ENCODE measurements around the gene AKAP6. TPM values are rescaled to one million over a fixed set of nuclear protein-coding genes. Genes with fewer than 3 reads are reported as not detected.
A peak's percentile ranks its signal among the peaks of the same experiment; 100 is the strongest.

The AKAP6 gene, protein sequence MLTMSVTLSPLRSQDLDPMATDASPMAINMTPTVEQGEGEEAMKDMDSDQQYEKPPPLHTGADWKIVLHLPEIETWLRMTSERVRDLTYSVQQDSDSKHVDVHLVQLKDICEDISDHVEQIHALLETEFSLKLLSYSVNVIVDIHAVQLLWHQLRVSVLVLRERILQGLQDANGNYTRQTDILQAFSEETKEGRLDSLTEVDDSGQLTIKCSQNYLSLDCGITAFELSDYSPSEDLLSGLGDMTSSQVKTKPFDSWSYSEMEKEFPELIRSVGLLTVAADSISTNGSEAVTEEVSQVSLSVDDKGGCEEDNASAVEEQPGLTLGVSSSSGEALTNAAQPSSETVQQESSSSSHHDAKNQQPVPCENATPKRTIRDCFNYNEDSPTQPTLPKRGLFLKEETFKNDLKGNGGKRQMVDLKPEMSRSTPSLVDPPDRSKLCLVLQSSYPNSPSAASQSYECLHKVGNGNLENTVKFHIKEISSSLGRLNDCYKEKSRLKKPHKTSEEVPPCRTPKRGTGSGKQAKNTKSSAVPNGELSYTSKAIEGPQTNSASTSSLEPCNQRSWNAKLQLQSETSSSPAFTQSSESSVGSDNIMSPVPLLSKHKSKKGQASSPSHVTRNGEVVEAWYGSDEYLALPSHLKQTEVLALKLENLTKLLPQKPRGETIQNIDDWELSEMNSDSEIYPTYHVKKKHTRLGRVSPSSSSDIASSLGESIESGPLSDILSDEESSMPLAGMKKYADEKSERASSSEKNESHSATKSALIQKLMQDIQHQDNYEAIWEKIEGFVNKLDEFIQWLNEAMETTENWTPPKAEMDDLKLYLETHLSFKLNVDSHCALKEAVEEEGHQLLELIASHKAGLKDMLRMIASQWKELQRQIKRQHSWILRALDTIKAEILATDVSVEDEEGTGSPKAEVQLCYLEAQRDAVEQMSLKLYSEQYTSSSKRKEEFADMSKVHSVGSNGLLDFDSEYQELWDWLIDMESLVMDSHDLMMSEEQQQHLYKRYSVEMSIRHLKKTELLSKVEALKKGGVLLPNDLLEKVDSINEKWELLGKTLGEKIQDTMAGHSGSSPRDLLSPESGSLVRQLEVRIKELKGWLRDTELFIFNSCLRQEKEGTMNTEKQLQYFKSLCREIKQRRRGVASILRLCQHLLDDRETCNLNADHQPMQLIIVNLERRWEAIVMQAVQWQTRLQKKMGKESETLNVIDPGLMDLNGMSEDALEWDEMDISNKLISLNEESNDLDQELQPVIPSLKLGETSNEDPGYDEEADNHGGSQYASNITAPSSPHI (N-terminal part only)
- total RNA-seq (100 to 1,000 TPM in 3 of 4 donors, 10 to 100 TPM in 1; 83.7 to 138 (median 119) TPM), polyA plus RNA-seq (15.8 TPM)
- long read RNA-seq, donor 1, partial matches to known transcripts, result 12 of 29 reads
- long read RNA-seq, donor 1, other reads (novel, unspliced or antisense), result 16 of 29 reads
- long read RNA-seq, donor 2, partial matches to known transcripts, result 10 of 23 reads
- long read RNA-seq, donor 2, other reads (novel, unspliced or antisense), result 13 of 23 reads
- long read RNA-seq, donor 3, transcript AKAP6-210 (3 exons, 876 nt), result major isoform, 5 of 94 reads
- long read RNA-seq, donor 3, partial matches to known transcripts, result 48 of 94 reads
- long read RNA-seq, donor 3, other reads (novel, unspliced or antisense), result 41 of 94 reads
- long read RNA-seq, donor 4, partial matches to known transcripts, result 16 of 29 reads
- long read RNA-seq, donor 4, other reads (novel, unspliced or antisense), result 13 of 29 reads

DNA sequence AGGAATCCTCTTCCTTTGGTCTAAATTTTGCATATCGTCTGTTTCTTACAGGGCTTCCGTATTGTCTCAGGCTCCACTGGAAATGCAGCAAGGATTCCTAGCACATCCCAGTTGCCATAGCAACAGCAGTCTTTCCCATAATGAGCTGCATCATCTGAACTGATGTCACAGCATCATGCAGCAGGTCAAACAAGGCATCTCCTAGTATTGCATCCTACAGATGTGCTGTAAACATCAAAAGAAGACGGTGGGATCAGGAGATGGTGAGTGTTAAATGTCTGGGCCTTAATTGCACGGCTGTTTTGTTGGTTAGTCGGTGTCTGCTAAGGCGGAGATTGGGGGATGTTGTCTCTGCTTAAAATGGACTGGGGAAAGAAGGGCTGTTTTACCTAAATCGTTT lies at the start of gene AKAP6:
Gene AKAP6 (plus strand): TSS at position 153 of the 400 bp plus-strand sequence. CDS start 104,196 bp downstream, outside the sequence.
- H3K4me1 ChIP-seq (ENCODE audit: control insufficient read depth, insufficient read depth, low read length), result peaks cover 2% of the 10 kb centered on the region
- 67% methylated on average over 7 of the region's 7 CpGs for WGBS
- intact Hi-C loops (cut with DNase I), result no loop called here
- no peak for ATAC-seq
- H3K9me3 ChIP-seq (ENCODE audit: control insufficient read depth, low read length), result no peaks in the 10 kb centered on the region
- DNase-seq, result no peak
- no peaks in the 10 kb centered on the region for H3K27me3 ChIP-seq (ENCODE audit: control insufficient read depth, insufficient read depth)
- H3K27ac ChIP-seq (ENCODE audit: low read length), result no peak within 1 kb of the TSS
- H3K4me3 ChIP-seq (ENCODE audit: low read length), result no peak within 1 kb of the TSS

DNA sequence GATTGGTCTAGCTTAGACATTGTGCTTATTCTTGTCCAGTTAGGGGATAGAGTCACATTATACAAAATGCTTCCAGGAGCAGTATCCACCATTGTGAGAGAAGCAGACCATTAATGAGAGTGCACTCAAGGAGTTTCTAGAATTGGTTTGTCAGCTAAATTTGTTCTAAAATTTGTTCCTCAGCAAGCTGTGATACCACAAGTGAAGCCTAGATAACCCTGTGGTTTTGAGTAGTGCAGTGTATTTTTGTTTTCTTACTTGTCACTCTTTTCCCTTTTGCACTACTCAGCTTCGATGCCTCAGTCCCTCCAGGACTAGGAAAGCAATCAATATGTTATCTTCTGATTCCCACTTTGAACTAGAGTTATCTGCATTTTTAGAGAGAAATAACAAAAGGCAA lies 42.5 kb upstream of the AKAP6 start:
- Histone ChIP-seq H3K4me1 (ENCODE audit: control insufficient read depth, insufficient read depth, low read length) (no peaks in the 10 kb centered on the region), H3K27me3 (ENCODE audit: control insufficient read depth, insufficient read depth) (no peaks in the 10 kb centered on the region), H3K27ac (ENCODE audit: low read length) (no peak overlapping the region), H3K4me3 (ENCODE audit: low read length) (no peak overlapping the region), H3K9me3 (ENCODE audit: control insufficient read depth, low read length) (no peaks in the 10 kb centered on the region)
- DNase-seq (no peak), ATAC-seq (no peak)
- 50% methylated on average over 1 of the region's 1 CpG for WGBS
- intact Hi-C loops (cut with DNase I), result no loop called here

DNA sequence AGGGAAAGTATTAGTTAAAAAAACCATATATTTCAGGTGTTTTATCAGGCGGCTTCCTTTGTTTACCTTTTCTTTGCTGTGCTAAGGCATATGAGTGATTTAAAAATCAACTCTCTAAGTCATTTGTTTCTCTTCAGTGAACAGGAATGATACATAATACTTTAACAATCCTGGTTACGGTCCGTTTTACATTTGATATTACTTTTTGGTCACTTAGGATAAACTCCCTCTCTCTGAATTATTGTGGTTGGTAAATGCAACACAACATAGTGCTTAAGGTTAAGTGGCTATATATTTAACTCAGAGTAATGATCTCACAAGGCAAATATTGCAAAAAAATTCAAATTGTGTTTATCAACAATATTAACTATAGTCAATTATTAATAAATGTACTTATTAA lies 32.7 kb upstream of the AKAP6 start:
- DNase-seq (no peak), ATAC-seq (no peak)
- no peaks in the 10 kb centered on the region for H3K9me3 ChIP-seq (ENCODE audit: control insufficient read depth, low read length)
- WGBS, result 94% methylated on average over 3 of the region's 3 CpGs
- no peaks in the 10 kb centered on the region for H3K27me3 ChIP-seq (ENCODE audit: control insufficient read depth, insufficient read depth)
- H3K27ac ChIP-seq (ENCODE audit: low read length), result no peak overlapping the region
- H3K4me1 ChIP-seq (ENCODE audit: control insufficient read depth, insufficient read depth, low read length), result peaks cover 3% of the 10 kb centered on the region
- H3K4me3 ChIP-seq (ENCODE audit: low read length), result no peak overlapping the region
- intact Hi-C loops (cut with DNase I), result loop anchor here in 1 of 4 donors (5.0 kb wide), 1 partner anchor 154 kb away; no protein-coding TSS in a partner anchor

DNA sequence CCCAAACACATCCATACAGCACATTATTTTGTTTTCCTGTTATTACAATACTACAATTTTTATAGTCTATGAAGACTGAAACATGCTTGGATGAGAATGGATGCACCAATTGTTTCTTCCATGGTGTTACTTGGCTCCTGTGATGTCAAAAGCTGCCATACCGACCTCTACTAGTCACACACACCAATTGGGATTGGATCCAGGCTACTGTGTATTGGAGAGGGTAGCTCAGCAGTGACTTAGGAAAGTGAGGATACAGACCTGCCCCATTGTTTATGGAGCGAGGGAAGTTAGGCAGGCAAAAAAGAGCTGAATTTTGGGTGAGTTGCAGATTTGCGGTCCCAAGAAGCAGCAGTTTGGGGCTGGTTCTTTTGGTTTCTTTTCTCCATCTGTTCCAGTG lies 30.8 kb upstream of the AKAP6 start:
- intact Hi-C loops (cut with DNase I), result loop anchor here in 1 of 4 donors (5.0 kb wide), 1 partner anchor 156 kb away; no protein-coding TSS in a partner anchor
- DNase-seq (no peak), ATAC-seq (no peak)

DNA sequence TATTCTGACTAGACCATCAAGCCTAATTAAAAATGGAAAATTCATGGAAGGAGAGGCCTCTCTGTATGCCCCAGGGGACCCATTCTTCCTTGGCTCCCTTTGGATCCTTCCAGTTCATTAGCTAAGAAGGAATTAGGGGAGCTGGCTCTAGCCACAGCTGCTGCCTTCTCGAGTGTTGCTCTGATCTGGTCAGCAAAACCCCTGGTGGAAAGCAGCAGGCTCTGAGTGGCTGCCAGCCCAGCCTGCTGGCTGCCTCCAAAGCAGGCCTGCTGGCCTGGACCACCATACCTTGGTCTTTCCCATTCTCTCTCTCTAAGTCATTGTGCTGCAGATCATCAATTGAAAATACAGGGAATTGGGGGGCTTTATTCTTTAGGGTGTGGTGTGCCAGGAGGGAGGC lies 29.0 kb upstream of the AKAP6 start:
- Histone ChIP-seq H3K4me3 (ENCODE audit: low read length) (no peak overlapping the region), H3K27ac (ENCODE audit: low read length) (no peak overlapping the region), H3K9me3 (ENCODE audit: control insufficient read depth, low read length) (no peaks in the 10 kb centered on the region), H3K27me3 (ENCODE audit: control insufficient read depth, insufficient read depth) (no peaks in the 10 kb centered on the region), H3K4me1 (ENCODE audit: control insufficient read depth, insufficient read depth, low read length) (peaks cover 3% of the 10 kb centered on the region)
- DNase-seq, result peak in 2 of 3 donors; percentile 51 to 54
- ATAC-seq, result peak in 1 of 2 donors; percentile 57
- 38% methylated on average over 1 of the region's 1 CpG for WGBS
- intact Hi-C loops (cut with DNase I), result no loop called here

More for the DNA sequence above, 30.8 kb upstream of the AKAP6 start:
- H3K4me1 ChIP-seq (ENCODE audit: control insufficient read depth, insufficient read depth, low read length), result peaks cover 3% of the 10 kb centered on the region
- H3K27ac ChIP-seq (ENCODE audit: low read length), result no peak overlapping the region
- H3K9me3 ChIP-seq (ENCODE audit: control insufficient read depth, low read length), result no peaks in the 10 kb centered on the region
- H3K4me3 ChIP-seq (ENCODE audit: low read length), result no peak overlapping the region
- H3K27me3 ChIP-seq (ENCODE audit: control insufficient read depth, insufficient read depth), result no peaks in the 10 kb centered on the region
- 74% methylated on average over 3 of the region's 3 CpGs for WGBS

DNA sequence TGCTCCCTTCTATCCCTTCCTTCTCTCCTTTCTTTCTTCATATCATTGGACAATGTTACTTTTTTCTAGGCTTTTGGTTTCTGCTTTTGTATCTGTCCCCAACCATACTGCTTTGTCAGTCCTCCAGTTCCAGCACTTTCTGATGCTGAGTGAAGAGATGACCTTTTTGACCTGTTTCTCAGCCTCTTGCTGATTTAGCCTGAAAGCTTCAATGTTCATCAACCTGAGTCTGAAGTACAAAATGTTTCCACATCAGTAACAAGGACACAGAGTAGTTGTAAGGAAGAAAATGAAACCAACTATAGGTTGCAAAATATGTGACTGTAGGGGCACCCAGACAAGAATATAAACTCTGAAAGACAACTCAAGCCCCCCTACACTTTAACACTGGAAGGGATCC lies 25.2 kb upstream of the AKAP6 start:
- H3K4me3 ChIP-seq (ENCODE audit: low read length), result no peak overlapping the region
- no peak for ATAC-seq
- no peak for DNase-seq
- intact Hi-C loops (cut with DNase I), result no loop called here
- no peaks in the 10 kb centered on the region for H3K9me3 ChIP-seq (ENCODE audit: control insufficient read depth, low read length)
- no peak overlapping the region for H3K27ac ChIP-seq (ENCODE audit: low read length)
- peaks cover 3% of the 10 kb centered on the region for H3K4me1 ChIP-seq (ENCODE audit: control insufficient read depth, insufficient read depth, low read length)
- no peaks in the 10 kb centered on the region for H3K27me3 ChIP-seq (ENCODE audit: control insufficient read depth, insufficient read depth)

DNA sequence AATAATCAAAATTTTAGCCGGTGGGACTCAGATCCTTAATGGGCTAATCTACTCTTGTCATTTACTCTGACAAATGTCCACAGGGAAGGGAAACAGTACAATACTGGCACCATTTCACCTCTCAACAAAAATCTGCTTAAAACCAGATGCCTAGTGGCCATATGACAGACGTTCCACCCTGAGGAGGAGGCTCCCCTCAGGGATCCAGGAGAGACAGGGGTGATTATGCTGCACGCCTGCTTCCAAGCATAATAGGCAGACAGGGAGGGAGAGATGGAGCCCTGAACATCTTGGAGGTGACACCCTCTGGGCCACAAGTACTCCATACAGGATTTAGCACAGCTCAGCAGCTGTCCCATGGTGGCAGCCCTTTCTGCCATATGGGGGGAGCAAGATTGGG lies 24.8 kb upstream of the AKAP6 start:
- Histone ChIP-seq H3K9me3 (ENCODE audit: control insufficient read depth, low read length) (no peaks in the 10 kb centered on the region), H3K4me3 (ENCODE audit: low read length) (no peak overlapping the region), H3K27ac (ENCODE audit: low read length) (no peak overlapping the region), H3K4me1 (ENCODE audit: control insufficient read depth, insufficient read depth, low read length) (peaks cover 3% of the 10 kb centered on the region), H3K27me3 (ENCODE audit: control insufficient read depth, insufficient read depth) (no peaks in the 10 kb centered on the region)
- ATAC-seq (no peak), DNase-seq (no peak)
- intact Hi-C loops (cut with DNase I), result no loop called here
- 38% methylated on average over 3 of the region's 3 CpGs for WGBS

DNA sequence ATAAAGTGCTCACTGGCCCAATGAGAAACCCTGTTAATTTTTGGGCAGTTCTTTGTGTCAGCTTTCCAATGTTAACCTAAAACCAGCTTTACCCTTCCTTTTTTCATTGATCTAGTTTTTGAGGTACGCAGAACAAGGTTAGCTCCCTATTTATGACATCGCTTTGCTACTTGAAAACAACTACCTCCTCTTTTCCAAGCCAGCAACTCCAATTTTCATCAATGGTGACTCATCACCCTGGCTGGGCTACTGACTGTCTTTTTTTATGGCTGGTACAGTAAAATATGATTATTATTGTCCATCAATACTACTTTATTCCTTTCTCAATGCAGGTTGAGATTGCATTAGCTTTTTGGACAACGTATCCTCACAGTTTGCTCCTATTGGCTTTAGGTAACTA lies 22.5 kb upstream of the AKAP6 start:
- Histone ChIP-seq H3K9me3 (ENCODE audit: control insufficient read depth, low read length) (no peaks in the 10 kb centered on the region), H3K4me3 (ENCODE audit: low read length) (no peak overlapping the region), H3K4me1 (ENCODE audit: control insufficient read depth, insufficient read depth, low read length) (peaks cover 3% of the 10 kb centered on the region), H3K27me3 (ENCODE audit: control insufficient read depth, insufficient read depth) (no peaks in the 10 kb centered on the region), H3K27ac (ENCODE audit: low read length) (no peak overlapping the region)
- intact Hi-C loops (cut with DNase I), result no loop called here
- ATAC-seq (no peak), DNase-seq (no peak)
- 95% methylated on average over 3 of the region's 3 CpGs for WGBS

DNA sequence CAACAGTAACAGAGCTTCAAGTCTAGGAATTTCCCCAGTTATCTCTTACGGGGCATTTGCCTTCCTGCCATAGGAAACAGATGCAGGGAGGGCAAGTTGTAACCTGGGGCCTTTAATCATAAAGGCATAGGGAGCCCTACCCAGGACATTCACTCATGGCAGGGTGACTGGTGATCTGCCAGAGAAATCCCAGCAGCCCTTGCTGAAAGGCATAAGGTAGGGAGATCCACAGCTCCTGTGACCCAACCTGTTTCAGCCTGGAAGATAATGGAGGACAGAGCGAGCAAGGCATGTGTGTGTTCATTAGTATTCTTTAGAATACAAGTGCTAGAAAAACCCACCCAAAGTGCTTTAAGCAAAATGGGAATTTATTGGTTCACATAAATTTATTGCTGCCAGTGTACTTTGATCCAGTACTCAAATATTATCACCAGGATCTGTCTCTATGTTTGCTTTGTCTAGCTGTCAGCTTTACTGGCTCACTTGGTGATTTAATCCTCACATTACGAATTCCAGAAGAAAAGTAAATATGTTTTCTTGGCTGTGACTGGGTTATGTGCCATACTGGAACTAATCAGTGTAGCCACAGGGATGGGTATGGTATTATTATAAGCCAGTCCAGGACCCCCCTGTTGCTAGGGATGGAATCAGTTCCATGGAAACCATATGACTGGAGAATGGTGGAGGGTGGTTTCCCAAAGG lies 21.1 kb upstream of the AKAP6 start:
- DNase-seq (no peak), ATAC-seq (peak in 1 of 2 donors; percentile 20)
- 66% methylated on average over 3 of the region's 3 CpGs for whole genome bisulfite sequencing
- Histone ChIP-seq H3K4me1 (ENCODE audit: control insufficient read depth, insufficient read depth, low read length) (peaks cover 5% of the 10 kb centered on the region), H3K4me3 (ENCODE audit: low read length) (no peak overlapping the region), H3K9me3 (ENCODE audit: control insufficient read depth, low read length) (no peaks in the 10 kb centered on the region), H3K27me3 (ENCODE audit: control insufficient read depth, insufficient read depth) (no peaks in the 10 kb centered on the region), H3K27ac (ENCODE audit: low read length) (no peak overlapping the region)
- intact Hi-C loops (cut with DNase I), result no loop called here

All from right cardiac atrium (tissue), 5 donors.